Activated CD8-positive, alpha-beta T cell treated with anti-CD3 and anti-CD28 coated beads for 36 hours (primary cell): Measurements from ENCODE around the gene FARP2. TPM values are rescaled to one million over a fixed set of nuclear protein-coding genes. Genes with fewer than 3 reads are reported as not detected.

Experiments used
- ATAC-seq: fragments of 200-7000 bp; cut with Tn5 transposase; one replicate; pipeline ENCODE4 v1.10.0; 2021; ENCODE audit warnings: mild to moderate bottlenecking, moderate library complexity
- CTCF ChIA-PET: fragments of 350-600 bp; sonication (Branson Sonifier 250); formaldehyde crosslinking; loops from one replicate; lab custom pipeline; 2021; ENCODE audit warnings: antibody characterized with exemption; lab: Charles Lee
- POLR2A ChIA-PET: fragments of 350-600 bp; sonication (Branson Sonifier 250); formaldehyde crosslinking; loops from one replicate; lab custom pipeline; 2021; ENCODE audit warnings: antibody characterized with exemption; lab: Charles Lee
- DNase-seq: peaks from one replicate; pipeline ENCODE4 v3.0.0-alpha.2; 2020
- H3K27ac Mint-ChIP-seq: one replicate; pipeline ENCODE4 v1.8.0; 2021; ENCODE audit warnings: mild to moderate bottlenecking, mixed read lengths
- H3K27me3 Mint-ChIP-seq: one replicate; pipeline ENCODE4 v1.8.0; 2021; ENCODE audit warnings: mixed read lengths
- H3K36me3 Mint-ChIP-seq: one replicate; pipeline ENCODE4 v1.8.0; 2021; ENCODE audit warnings: low read depth, mixed read lengths
- H3K4me1 Mint-ChIP-seq: one replicate; pipeline ENCODE4 v1.8.0; 2021; ENCODE audit warnings: low read depth, mixed read lengths
- H3K4me3 Mint-ChIP-seq: one replicate; pipeline ENCODE4 v1.8.0; 2021; ENCODE audit warnings: mild to moderate bottlenecking, moderate library complexity, mixed read lengths
- H3K9me3 Mint-ChIP-seq: one replicate; pipeline ENCODE4 v1.8.0; 2021; ENCODE audit warnings: mixed read lengths
- intact Hi-C: fragments of 100-400 bp; cut with micrococcal nuclease; formaldehyde crosslinking; loops from one replicate; pipeline ENCODE4 v1.10.0; 2022
- total RNA-seq, 2 experiments: library from RNA; stranded (reverse); gene quantifications; one replicate each; pipeline ENCODE4 v1.2.3, GENCODE V29; 2021
- TF ChIP-seq, protein P1 (sequence below): fragments of 200-600 bp; IDR thresholded peaks from one replicate; pipeline ENCODE4 v1.8.0; 2022; ENCODE audit warnings: antibody characterized with exemption, mild to moderate bottlenecking

FARP2 gene
- total RNA-seq, 2 experiments from 2014 or later: 31.9 to 32.8 TPM

DNA sequence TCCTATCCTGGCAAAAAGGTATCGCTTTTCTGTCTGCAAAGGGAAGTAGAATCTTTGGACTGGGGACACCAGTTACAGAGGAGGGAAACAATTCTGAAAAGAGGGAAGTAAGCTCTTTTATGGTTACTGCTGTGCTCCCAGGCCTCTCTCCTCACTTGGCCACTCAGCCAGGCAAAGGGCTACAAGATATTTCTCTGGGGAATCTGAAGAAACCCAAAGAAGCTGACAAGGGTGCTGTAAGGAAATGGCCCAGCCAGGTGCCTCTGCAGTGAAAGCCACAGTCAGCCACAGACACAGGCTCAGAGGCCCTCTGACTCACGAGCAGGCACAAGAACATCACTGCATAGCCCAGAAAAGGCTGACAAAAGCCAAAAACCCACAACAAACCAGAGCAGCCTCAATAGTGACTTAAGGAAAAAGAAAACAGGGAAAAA is 46.4 kb upstream of the FARP2 start:
- ChIA-PET POLR2A (no interaction called here), CTCF (interaction anchor here (1.4 kb wide), 1 partner anchor 231 kb away, joined by 5 read pairs; no protein-coding TSS in a partner anchor)
- peak; percentile 92 for ATAC-seq
- H3K4me1 Mint-ChIP-seq: peaks cover 73% of the 10 kb centered on the region
- H3K27me3 Mint-ChIP-seq: no peaks in the 10 kb centered on the region
- peak overlapping the region; percentile 90 for H3K27ac Mint-ChIP-seq
- H3K36me3 Mint-ChIP-seq: peaks cover 14% of the 10 kb centered on the region
- H3K9me3 Mint-ChIP-seq: no peaks in the 10 kb centered on the region
- intact Hi-C loops: no loop called here
- TF ChIP-seq, protein P1, sequence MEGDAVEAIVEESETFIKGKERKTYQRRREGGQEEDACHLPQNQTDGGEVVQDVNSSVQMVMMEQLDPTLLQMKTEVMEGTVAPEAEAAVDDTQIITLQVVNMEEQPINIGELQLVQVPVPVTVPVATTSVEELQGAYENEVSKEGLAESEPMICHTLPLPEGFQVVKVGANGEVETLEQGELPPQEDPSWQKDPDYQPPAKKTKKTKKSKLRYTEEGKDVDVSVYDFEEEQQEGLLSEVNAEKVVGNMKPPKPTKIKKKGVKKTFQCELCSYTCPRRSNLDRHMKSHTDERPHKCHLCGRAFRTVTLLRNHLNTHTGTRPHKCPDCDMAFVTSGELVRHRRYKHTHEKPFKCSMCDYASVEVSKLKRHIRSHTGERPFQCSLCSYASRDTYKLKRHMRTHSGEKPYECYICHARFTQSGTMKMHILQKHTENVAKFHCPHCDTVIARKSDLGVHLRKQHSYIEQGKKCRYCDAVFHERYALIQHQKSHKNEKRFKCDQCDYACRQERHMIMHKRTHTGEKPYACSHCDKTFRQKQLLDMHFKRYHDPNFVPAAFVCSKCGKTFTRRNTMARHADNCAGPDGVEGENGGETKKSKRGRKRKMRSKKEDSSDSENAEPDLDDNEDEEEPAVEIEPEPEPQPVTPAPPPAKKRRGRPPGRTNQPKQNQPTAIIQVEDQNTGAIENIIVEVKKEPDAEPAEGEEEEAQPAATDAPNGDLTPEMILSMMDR: no peak
- peak overlapping the region; percentile 53 for H3K4me3 Mint-ChIP-seq
- DNase-seq: peak; percentile 84

DNA sequence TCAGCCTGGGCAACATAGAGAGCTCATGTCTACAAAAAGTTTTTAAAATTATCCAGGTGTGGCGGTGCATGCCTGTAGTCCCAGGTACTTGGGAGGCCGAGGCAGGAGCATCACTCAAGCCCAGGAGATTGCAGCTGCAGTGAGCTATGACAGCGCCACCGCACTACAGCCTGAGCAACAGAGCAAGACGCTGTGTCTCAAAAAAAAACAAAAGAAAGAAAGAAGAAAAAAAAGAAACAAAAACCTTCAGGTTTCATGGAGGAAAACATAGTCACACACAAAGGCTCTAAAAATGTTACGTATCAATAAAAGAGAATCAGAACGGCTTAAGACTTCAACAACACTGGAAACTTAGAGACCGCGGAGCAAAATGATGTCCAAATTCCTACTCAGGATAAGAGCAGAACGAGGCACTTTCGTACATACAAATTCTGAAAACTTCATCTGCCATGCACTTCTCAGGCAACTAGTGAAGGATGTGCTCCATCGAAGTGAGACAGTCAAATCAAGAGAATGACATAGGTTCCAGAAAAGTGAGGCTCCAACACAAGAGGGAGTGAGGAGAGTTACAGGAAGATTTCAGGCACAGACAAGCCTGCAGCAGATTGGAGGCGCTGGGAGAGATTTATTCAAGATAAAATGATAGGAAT is 45.0 kb upstream of the FARP2 start:
- intact Hi-C loops: no loop called here
- Mint-ChIP-seq H3K4me3 (no peak overlapping the region), H3K27me3 (no peaks in the 10 kb centered on the region), H3K9me3 (no peaks in the 10 kb centered on the region), H3K36me3 (peaks cover 15% of the 10 kb centered on the region), H3K4me1 (peaks cover 65% of the 10 kb centered on the region), H3K27ac (no peak overlapping the region)
- TF ChIP-seq, protein P1: no peak
- ChIA-PET CTCF (no interaction called here), POLR2A (interaction anchor here (0.6 kb wide), 1 partner anchor 254 kb away, joined by 4 read pairs; no protein-coding TSS in a partner anchor)
- DNase-seq (no peak), ATAC-seq (no peak)

DNA sequence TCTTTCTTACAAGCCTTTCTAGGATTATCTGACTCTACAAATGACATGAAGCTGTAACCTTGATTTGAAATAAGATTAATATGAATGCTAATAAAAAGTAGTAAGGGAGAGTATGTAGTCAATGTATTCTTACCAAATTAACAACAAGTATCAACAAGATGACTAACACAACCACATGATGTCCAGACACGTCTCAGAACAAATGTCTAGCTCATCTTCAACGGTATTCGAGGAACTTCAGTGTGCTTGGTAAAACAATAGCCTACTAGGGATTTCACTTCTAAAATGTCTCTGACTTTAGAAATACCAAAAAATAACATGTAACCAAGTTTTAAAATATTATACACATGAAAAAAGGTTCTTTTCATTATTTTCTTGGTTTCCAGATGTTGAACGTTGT is 44.0 kb upstream of the FARP2 start:
- CTCF ChIA-PET: no interaction called here
- Mint-ChIP-seq H3K27me3 (no peaks in the 10 kb centered on the region), H3K9me3 (no peaks in the 10 kb centered on the region), H3K4me3 (no peak overlapping the region), H3K27ac (peak overlapping the region; percentile 37), H3K36me3 (peaks cover 24% of the 10 kb centered on the region), H3K4me1 (peaks cover 67% of the 10 kb centered on the region)
- TF ChIP-seq, protein P1: no peak
- DNase-seq (no peak), ATAC-seq (no peak)
- intact Hi-C loops: no loop called here
- POLR2A ChIA-PET: interaction anchor here (0.6 to 1.4 kb wide), 3 partner anchors 9 to 53 kb away, joined by 3 to 4 read pairs (median 3); no protein-coding TSS in a partner anchor

DNA sequence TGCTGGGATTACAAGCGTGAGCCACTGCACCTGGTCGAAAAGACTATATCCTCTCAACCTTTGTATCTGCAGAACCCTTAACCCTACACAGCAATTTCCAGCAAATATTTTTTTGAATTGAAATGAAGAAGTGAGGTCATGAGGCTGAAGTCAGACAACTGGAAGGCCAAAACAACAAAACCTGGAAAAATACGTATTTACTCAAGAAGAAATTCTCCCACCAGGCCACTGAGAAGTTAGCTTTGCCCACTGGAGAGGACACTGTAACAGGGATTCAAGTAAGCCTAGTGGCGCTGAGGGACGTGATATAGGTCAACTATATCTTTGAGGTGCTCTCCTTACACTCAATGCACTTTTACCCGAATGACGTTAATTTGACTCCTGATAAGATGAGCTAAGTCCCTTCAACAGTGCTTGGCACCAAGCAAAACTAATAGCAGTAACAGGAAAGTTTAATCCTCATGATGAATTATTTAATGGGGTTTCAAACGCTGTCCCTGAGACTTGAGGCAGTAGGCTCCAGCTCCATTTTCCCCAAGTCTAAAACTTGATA is 42.5 kb upstream of the FARP2 start:
- TF ChIP-seq, protein P1: no peak
- peaks cover 67% of the 10 kb centered on the region for H3K4me1 Mint-ChIP-seq
- ATAC-seq: no peak
- peaks cover 32% of the 10 kb centered on the region for H3K36me3 Mint-ChIP-seq
- H3K27me3 Mint-ChIP-seq: no peaks in the 10 kb centered on the region
- ChIA-PET CTCF (interaction anchor here (0.7 to 1.4 kb wide), 3 partner anchors 11 to 35 kb away, joined by 3 to 7 read pairs (median 3); no protein-coding TSS in a partner anchor), POLR2A (interaction anchor here (0.8 to 2.2 kb wide), 6 partner anchors 12 to 45 kb away, joined by 3 to 5 read pairs (median 4); no protein-coding TSS in a partner anchor)
- intact Hi-C loops: no loop called here
- DNase-seq: no peak
- H3K9me3 Mint-ChIP-seq: no peaks in the 10 kb centered on the region
- H3K4me3 Mint-ChIP-seq: peak overlapping the region; percentile 99
- H3K27ac Mint-ChIP-seq: peak overlapping the region; percentile 93
